GM21576 (cell line): ENCODE measurements around the gene NUDT17.

ENCODE experiments used
- ATAC-seq: cut with Tn5 transposase; IDR thresholded peaks from one replicate; pipeline ENCODE4 v1.9.1; 2021; ENCODE audit warnings: mild to moderate bottlenecking, moderate library complexity; ENCODE audit not compliant: unreplicated experiment

The NUDT17 gene

GRCh38 chr1:145846201-145846612, 777 bp downstream of the NUDT17 start:
- ATAC-seq = no peak

- ATAC-seq = no peak
Measured at GRCh38 chr1:145847827-145848226, 2.4 kb downstream of the NUDT17 start.

DNA sequence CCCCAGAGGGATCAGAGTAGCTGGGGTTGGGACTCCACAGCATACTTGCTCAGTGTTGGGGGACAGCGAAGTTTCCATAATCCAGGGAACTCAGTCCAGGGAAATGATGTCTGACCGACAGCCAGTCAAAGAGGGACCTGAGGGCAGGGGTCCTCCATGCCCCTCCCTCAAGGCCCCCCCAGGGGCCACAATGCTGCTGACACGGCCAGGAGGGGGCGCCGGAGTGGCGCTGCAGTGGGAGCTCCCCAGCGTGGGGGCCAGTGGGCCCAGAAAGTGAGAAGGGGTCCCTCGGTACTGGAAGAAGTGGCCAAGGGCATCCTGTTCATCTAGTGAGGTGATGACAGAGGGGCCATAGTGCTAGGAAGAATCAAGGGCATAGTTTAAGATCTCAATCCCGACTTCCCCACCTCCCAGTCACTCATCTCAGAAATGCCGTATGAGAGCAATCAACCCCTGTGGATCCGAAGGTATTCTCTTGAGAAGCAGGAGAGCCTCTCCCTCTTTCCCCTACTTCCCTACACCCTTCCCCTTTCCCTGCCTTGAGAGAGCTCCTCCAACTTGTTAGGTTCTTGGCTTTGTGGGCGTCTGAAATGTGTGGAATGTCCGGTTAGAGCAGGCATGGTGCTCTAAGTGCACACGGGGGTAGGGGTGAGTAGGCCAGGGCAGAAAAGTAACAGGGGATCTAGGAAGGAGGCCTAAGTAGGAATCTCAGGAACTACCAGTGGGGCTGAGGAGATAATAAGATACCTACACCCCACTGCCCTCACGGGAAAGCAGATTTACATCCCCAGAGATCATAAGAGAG, 4.1 kb downstream of the NUDT17 start:
- ATAC-seq = no peak

DNA sequence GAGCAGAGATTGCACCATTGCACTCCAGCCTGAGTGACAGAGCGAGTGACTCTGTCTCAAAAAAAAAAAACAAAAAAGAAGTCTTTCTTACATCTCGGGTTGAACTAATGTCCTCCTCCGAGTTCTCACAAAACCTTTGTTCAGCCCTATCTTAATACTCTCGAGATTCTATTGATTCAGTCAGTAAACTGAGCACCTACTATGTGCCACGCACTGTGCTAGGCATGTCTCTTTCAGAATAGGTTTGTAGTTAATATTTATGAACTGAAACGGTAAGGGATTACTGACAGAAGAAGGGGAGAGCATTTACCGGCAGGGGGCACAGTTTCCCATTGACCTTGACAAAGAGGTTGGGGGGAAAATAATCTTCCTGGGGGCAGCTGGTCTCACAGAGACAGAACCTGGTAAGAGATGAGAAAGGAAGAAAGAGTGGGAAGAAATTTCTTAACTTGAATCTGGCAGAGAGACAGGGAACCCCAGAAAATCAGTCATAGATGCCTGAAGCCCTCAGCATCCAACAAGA, 10.1 kb downstream of the NUDT17 start:
- ATAC-seq = no peak

DNA sequence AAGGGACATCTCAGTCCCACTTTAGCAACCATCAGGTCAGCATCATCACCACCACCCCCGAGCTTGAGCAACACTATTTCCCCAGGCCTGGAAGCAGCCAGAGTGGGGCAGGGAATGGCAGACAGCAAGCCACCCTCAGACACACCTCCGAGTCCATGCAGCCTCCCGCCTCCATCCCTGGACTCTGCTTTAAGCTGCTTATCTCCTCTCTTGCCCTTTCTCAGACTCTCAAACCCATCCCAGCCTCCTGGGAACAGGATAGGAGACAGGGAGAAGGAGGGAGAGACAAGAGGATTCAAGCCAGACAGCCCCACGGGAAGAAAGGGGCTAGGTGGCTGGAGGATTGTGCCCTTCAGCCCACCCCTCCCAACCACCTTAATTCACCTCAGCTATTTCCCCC, 11.7 kb downstream of the NUDT17 start:
- no peak for ATAC-seq

GRCh38 chr1:145858238-145858900, 12.9 kb downstream of the NUDT17 start:
- ATAC-seq = no peak

GRCh38 chr1:145858901-145859490, 13.6 kb downstream of the NUDT17 start, which contains the start of gene PIAS3:
TSS of gene PIAS3 (minus strand) at chr1:145859081. CDS start at chr1:145858990, 91 bp downstream.
- ATAC-seq = peak; percentile 85

DNA sequence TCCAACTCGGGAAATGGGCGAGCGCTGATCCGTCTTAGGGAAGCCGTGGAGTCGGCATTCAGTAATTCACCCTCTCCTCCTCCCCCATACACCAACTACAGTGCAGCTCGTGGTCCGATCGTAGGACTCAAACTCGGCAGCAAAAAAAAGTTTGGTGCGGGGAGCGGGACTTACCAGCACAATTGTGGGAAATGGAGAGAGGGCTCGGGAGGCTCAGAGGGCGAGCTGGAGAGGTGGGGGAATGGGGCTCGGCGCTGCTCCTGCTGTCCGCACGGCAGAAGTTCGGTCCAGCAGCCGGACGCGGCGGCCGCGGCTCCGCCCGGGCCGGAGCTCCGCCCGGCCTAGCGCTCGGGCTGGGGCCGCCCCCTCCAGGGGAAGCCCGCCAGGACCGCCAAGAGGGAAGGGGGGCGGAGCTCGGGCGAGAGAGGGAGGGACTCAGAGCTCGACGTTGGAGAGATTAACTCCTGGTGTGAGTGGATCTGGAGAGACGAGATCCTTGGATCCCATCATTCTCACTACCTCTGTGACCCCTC, 14.1 kb downstream of the NUDT17 start:
- ATAC-seq = peak; percentile 54

DNA sequence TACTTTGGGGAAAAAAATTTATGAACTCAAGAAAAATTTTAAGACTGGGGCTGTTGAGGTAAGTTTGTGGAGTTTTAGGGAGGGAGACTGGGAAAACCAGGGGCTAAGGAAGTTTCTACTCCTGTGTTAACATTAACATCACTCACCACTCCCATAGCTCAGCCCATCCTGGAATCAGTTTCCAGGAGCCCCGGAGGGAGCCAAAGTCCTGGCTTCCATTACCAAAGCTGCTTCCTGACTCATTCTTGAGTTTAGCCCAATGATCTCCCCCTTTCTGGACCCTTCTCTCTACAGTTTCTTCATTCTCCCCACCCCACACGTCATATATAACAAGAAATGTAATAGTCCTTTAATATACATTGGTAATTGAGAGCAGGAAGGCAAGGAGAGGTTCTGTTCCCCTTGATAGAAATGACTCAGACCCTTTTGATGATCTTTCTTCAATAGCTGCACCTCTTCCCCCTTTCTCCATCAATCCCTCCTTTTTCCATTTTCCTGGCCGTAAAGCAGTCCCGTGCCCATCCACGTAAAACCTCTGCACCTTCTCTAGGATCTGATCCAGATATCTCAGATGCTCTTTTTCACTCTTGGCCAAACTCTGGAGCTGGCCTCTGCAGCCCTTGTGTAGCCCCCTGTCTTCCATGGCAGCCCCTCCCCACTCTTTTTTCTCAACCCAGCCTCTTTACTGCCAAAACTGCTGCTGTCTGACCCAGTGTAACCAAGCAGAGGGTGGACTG, 18.0 kb downstream of the NUDT17 start:
- no peak for ATAC-seq

DNA sequence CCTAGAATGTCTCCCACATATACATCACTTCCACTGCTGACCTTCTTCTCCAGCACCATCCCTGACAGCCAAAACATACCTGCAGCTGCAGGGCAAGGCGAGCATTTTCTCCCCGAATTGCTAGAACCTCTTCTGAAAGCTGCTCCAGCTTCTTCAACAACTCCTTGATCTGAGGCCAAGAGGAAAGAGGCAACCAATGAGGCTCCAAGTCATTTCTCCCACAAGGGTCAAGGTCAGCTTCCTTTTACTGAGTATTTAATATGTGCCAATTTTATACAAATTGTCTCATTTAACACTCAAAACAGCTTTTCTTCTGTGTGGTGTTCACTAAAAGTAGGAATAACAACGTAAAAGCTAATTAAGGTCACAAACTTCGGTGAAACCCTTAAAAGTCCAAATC, 22.8 kb downstream of the NUDT17 start:
- ATAC-seq = no peak

- no peak for ATAC-seq
Measured at GRCh38 chr1:145871994-145872924, 26.8 kb downstream of the NUDT17 start.

- no peak for ATAC-seq
Measured at GRCh38 chr1:145874646-145875045, 29.2 kb downstream of the NUDT17 start.

GRCh38 chr1:145877923-145878486, 32.6 kb downstream of the NUDT17 start:
- no peak for ATAC-seq

DNA sequence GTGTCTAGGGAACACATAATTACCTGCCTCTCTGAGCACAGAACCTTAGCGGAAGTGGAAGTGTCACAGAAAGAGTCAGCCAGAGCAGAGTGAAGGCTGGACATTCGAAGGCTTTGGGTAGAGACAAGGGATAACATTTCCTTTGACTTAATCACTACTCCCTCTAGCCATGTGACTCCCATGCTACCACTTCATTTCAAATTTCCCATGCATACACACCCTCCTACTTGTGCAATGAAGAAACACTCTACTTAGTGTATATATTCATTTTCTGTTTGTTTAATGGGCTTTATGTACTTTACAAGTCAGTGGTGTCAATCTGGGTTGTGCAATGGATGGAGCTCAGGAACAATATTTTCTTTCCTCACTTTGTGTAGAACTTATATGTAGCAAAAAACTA, 33.3 kb downstream of the NUDT17 start:
- ATAC-seq = no peak

DNA sequence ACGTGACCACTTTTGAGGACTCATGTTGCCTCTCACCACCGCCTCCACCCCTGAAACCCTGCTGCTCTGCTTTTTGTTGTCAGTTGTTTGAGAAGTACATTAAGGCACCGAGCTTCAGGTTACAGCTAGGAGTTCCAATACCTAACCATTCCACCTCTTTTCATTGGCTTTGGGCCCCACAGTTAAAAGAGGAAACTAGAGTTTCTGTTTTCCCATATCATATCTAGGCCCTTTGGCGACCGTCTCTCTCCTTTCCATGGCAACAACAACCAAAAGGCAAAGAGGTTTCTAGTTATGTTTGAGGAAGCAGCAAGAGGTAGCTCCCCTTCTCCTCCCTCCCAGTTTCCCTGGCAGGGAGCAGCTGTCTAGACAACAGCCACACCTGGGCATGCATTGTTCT, 34.3 kb downstream of the NUDT17 start:
- ATAC-seq = no peak

DNA sequence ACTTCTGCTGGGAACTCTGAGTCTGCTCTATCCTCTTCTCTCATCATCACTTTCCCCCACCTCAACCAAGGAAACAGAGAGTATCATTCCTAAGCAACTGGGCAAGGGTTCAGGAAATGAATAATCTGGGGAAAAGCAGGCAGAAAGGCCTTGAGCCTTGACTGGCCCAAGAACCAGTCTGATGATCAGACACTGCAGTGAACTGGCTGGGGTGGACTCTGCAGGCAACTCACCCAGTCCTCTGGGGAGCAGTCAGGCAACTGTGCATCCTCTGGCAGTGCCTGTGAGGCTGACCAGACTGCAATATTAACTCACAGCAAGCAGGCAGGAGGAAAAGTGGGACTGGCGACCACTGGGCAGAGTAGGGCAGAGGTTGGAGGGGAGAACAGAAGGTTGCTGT, 39.2 kb downstream of the NUDT17 start:
- ATAC-seq = no peak

- peak; percentile 97 for ATAC-seq
Measured at GRCh38 chr1:145885738-145886287, 40.4 kb downstream of the NUDT17 start, which contains the start of gene ANKRD35. TSS of gene ANKRD35 (minus strand) at chr1:145885866. CDS start at chr1:145885758, 108 bp downstream.

GRCh38 chr1:145886390-145886789, 41.0 kb downstream of the NUDT17 start:
- no peak for ATAC-seq

DNA sequence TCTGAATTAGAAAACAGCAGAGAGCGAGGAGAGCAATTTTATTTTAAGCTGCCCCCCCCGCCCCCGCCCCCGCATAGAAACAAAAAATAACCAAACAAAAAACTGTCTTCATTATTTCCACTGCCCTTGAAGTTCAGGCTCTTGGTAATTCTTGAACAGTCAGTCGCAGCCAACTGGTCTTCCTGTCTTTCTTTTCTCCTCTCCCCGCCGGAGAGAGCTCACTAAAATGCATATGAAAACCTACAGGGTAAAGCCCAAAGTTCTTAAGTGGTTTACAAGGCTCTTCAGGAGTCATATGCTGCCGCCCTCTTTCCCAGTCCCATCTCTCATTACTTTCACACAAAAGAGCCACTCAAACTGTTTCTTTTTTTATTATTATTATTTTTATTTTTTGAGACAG, 41.4 kb downstream of the NUDT17 start:
- ATAC-seq = no peak
